BLaER1 treated with 17β-estradiol and CSF1 and Interleukin-3, amounts not matched to agents 10 nM and 100 nM (cell line): ENCODE measurements around the gene ITM2C.

ENCODE experiments used
- H3K27ac ChIP-seq, 11 experiments: shearing (Covaris generic); formaldehyde crosslinking; 2 replicates each; pipeline ENCODE4 v1.8.1; 2022
- H3K27me3 ChIP-seq, 11 experiments: shearing (Covaris generic); formaldehyde crosslinking; 2 replicates each; pipeline ENCODE4 v1.8.1; 2022
- H3K36me3 ChIP-seq, 11 experiments: shearing (Covaris generic); formaldehyde crosslinking; 2 replicates each; pipeline ENCODE4 v1.8.1; 2022
- H3K4me1 ChIP-seq, 10 experiments: shearing (Covaris generic); formaldehyde crosslinking; 2 replicates each; pipeline ENCODE4 v1.8.1; 2022
- H3K4me2 ChIP-seq, 11 experiments: shearing (Covaris generic); formaldehyde crosslinking; 2 replicates each; pipeline ENCODE4 v1.8.1; 2022
- H3K4me3 ChIP-seq, 10 experiments: shearing (Covaris generic); formaldehyde crosslinking; 2 replicates each; pipeline ENCODE4 v1.8.1; 2022
- H3K9ac ChIP-seq, 11 experiments: shearing (Covaris generic); formaldehyde crosslinking; 2 replicates each; pipeline ENCODE4 v1.8.1; 2022
- H3K9me3 ChIP-seq, 11 experiments: shearing (Covaris generic); formaldehyde crosslinking; replicated peaks in 1 of 11; 2 replicates each; pipeline ENCODE4 v1.8.1; 2022
- H4K20me1 ChIP-seq, 11 experiments: shearing (Covaris generic); formaldehyde crosslinking; 2 replicates each; pipeline ENCODE4 v1.8.1; 2022
- Cebpa-rat ChIP-seq, 11 experiments: shearing (Covaris generic); IDR thresholded peaks; 2 replicates each; pipeline ENCODE4 v1.8.1; 2022

ITM2C gene

DNA sequence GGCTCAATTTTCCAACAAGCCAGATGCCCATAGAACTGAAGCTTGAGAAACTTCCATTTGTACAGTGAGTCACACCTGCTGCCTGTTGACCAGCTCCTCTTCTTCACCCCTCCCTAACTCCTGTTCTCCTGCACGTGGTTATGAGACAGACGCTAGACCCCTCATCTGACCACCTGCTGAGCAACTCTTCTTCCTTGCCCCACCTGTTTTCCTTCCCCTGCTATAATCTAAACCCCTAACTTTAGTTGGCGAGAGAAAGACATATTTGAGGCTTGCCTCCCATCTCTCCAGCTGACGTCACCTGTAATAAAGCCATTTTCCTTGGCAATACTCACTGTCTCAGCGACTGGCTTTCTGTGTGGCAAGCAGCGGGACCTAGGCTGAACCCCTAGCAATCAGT is 22.3 kb upstream of the ITM2C start:
- Histone ChIP-seq H3K9me3 (peaks cover 6 to 24% (median 16%) of the 10 kb centered on the region in 11 experiments; a peak in 18 of 22 replicates), H3K4me2 (no peak overlapping the region), H3K36me3 (no peaks in the 10 kb centered on the region), H3K4me1 (peaks cover 0 to 9% (median 0%) of the 10 kb centered on the region in 10 experiments; a peak in 5 of 20 replicates), H3K27me3 (no peaks in the 10 kb centered on the region), H3K27ac (no peak overlapping the region), H3K9ac (no peak overlapping the region), H3K4me3 (no peak overlapping the region), H4K20me1 (no peaks in the 10 kb centered on the region)
- no peak for TF ChIP-seq Cebpa-rat (IDR thresholded peaks at IDR 0.05)

- Histone ChIP-seq H3K36me3 (no peaks in the 10 kb centered on the region), H3K27me3 (no peaks in the 10 kb centered on the region), H3K4me2 (no peak overlapping the region), H4K20me1 (no peaks in the 10 kb centered on the region), H3K9ac (no peak overlapping the region), H3K9me3 (peaks cover 6 to 21% (median 13%) of the 10 kb centered on the region in 11 experiments; a peak in 18 of 22 replicates), H3K4me1 (peaks cover 0 to 11% (median 0%) of the 10 kb centered on the region in 10 experiments; a peak in 6 of 20 replicates), H3K4me3 (no peak overlapping the region), H3K27ac (no peak overlapping the region)
- no peak for TF ChIP-seq Cebpa-rat (IDR thresholded peaks at IDR 0.05)
Measured at GRCh38 chr2:230843132-230843531, 21.6 kb upstream of the ITM2C start.

DNA sequence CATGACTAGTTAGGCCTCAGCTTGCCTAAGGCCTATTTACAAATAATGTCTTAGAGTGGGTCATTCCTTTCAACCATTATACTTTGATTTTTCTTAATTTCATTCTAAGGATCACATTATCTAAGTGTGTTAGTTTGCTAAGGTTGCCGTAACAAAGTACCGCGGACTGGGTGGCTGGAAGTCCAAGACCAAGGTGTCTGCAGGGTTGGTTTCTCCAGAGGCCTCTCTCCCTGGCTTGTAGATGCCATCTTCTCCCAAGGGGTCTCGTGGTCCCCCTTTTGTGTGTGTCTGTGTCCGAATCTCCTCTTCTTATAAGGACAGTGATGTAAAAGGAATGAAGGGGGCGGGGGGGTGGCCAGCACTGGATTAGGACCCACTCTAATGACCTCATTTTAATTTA is 18.4 kb upstream of the ITM2C start:
- no peak overlapping the region for H3K9ac ChIP-seq
- peaks cover 0 to 6% (median 0%) of the 10 kb centered on the region in 10 experiments; a peak in 3 of 20 replicates for H3K4me1 ChIP-seq
- no peak for TF ChIP-seq Cebpa-rat (IDR thresholded peaks at IDR 0.05)
- peaks cover 0 to 22% (median 16%) of the 10 kb centered on the region in 11 experiments; a peak in 17 of 22 replicates for H3K9me3 ChIP-seq
- no peaks in the 10 kb centered on the region for H3K36me3 ChIP-seq
- no peaks in the 10 kb centered on the region for H3K27me3 ChIP-seq
- no peak overlapping the region for H3K27ac ChIP-seq
- H3K4me3 ChIP-seq: no peak overlapping the region
- H4K20me1 ChIP-seq: no peaks in the 10 kb centered on the region
- no peak overlapping the region for H3K4me2 ChIP-seq

- Histone ChIP-seq H3K27ac (no peak overlapping the region), H3K4me1 (peaks cover 0 to 6% (median 0%) of the 10 kb centered on the region in 10 experiments; a peak in 3 of 20 replicates), H3K4me2 (no peak overlapping the region), H3K27me3 (no peaks in the 10 kb centered on the region; a peak in 1 of 22 replicates), H3K9me3 (peaks cover 0 to 22% (median 16%) of the 10 kb centered on the region in 11 experiments; a peak in 17 of 22 replicates), H3K4me3 (no peak overlapping the region), H3K36me3 (no peaks in the 10 kb centered on the region), H4K20me1 (no peaks in the 10 kb centered on the region), H3K9ac (no peak overlapping the region)
- TF ChIP-seq Cebpa-rat (IDR thresholded peaks at IDR 0.05): no peak
Measured at GRCh38 chr2:230847883-230848388, 16.8 kb upstream of the ITM2C start.

DNA sequence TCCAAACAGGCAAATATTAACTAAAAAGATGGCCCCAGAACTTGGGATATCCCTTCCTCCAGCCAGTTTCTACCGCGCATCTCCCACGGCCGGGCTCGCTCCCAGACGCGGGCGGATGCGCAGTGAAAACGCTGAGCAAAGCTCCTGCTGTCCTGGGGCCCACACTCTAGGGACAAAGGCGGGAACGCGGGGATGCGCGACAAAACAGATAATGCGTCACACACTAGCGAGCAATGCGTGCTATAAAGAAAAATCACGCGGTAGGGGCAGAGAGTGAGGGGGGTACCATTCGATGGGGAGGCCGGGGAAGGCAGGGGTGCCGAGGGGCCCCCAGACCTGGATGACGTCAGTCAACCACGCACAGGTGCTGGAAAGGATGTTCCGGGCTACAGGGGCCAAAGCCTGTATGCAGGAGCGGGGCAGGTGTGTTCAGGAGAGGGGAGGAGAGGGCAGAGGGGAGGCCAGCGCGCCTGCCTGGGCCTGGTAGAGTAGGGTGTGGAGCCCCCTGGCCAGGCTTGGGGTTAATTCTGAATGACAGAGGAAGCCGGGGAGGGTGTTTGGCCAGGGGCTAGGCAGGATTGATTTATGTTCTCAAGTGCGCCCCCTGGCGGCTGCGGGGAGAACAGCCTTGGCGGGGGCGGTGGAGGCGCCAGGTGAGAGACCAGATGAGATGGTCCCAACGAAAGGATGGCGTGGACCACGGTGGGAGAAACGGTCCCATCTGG is 14.9 kb upstream of the ITM2C start:
- no peak overlapping the region for H3K4me3 ChIP-seq
- H3K36me3 ChIP-seq: no peaks in the 10 kb centered on the region
- H4K20me1 ChIP-seq: no peaks in the 10 kb centered on the region
- no peak overlapping the region for H3K9ac ChIP-seq
- peaks cover 0 to 6% (median 0%) of the 10 kb centered on the region in 10 experiments; a peak in 3 of 20 replicates for H3K4me1 ChIP-seq
- H3K27ac ChIP-seq: no peak overlapping the region
- no peak overlapping the region for H3K4me2 ChIP-seq
- peaks cover 0 to 22% (median 16%) of the 10 kb centered on the region in 11 experiments; a peak in 17 of 22 replicates for H3K9me3 ChIP-seq
- no peak for TF ChIP-seq Cebpa-rat (IDR thresholded peaks at IDR 0.05)
- no peaks in the 10 kb centered on the region; a peak in 1 of 22 replicates for H3K27me3 ChIP-seq

DNA sequence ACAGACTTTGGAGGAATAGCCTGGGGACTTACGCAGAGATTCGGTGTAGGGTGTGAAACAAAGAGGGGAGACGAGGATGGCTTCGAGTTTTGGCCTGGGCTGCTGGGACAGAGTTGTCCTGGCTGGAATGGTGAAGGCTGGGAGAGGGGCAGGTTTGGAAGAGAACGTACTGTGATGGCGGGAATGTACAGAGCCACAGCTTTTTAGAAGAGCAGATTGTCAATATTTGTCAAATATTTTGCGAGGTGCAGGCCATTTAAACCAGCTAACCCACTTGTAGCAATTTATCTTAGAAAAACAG is 14.4 kb upstream of the ITM2C start:
- Histone ChIP-seq H3K9me3 (peaks cover 0 to 22% (median 16%) of the 10 kb centered on the region in 11 experiments; a peak in 17 of 22 replicates), H3K27me3 (no peaks in the 10 kb centered on the region; a peak in 1 of 22 replicates), H3K4me2 (no peak overlapping the region), H3K36me3 (no peaks in the 10 kb centered on the region), H3K4me1 (peaks cover 0 to 6% (median 0%) of the 10 kb centered on the region in 10 experiments; a peak in 3 of 20 replicates), H3K9ac (no peak overlapping the region), H4K20me1 (no peaks in the 10 kb centered on the region), H3K27ac (no peak overlapping the region), H3K4me3 (no peak overlapping the region)
- no peak for TF ChIP-seq Cebpa-rat (IDR thresholded peaks at IDR 0.05)

DNA sequence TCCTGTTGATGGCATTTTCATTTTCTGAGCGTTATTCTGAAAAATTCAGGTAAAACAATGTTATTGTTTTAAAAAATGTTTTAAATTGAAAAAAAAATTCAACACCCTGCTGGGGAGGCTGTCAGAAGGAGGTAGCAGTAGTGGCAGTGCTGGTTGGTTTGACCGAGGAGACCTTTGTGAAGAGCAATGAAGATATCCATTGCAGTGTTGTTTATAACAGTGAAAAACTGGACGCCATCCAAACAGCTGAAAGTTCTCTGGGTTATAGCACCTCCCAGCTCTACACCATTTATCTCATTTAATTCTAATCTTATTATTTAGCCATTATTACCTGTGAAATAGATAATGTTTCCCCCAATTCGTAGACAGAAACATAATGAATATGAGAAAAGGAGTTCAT is 12.6 kb upstream of the ITM2C start:
- H3K9me3 ChIP-seq: peaks cover 0 to 14% (median 12%) of the 10 kb centered on the region in 11 experiments; a peak in 16 of 22 replicates
- H4K20me1 ChIP-seq: no peaks in the 10 kb centered on the region
- H3K27me3 ChIP-seq: no peaks in the 10 kb centered on the region; a peak in 1 of 22 replicates
- H3K27ac ChIP-seq: no peak overlapping the region
- no peak overlapping the region for H3K9ac ChIP-seq
- H3K4me2 ChIP-seq: no peak overlapping the region
- no peak for TF ChIP-seq Cebpa-rat (IDR thresholded peaks at IDR 0.05)
- H3K36me3 ChIP-seq: no peaks in the 10 kb centered on the region
- H3K4me1 ChIP-seq: peaks cover 0 to 6% (median 0%) of the 10 kb centered on the region in 10 experiments; a peak in 3 of 20 replicates
- no peak overlapping the region for H3K4me3 ChIP-seq

- Histone ChIP-seq H3K9ac (peak overlapping the region in 2 of 11 experiments; percentile 1 to 2; a peak in 1 of 22 replicates), H3K4me3 (no peak overlapping the region), H3K4me2 (peak overlapping the region in 10 of 11 experiments; percentile 36 to 85 (median 68); a peak in 20 of 22 replicates), H3K27ac (0 out of 22 replicates have a peak overlapping the region, but pooled peaks of 1 of the 11 experiments have one; percentile 18), H4K20me1 (peaks cover 0 to 9% (median 7%) of the 10 kb centered on the region in 11 experiments; a peak in 16 of 22 replicates), H3K27me3 (no peaks in the 10 kb centered on the region), H3K36me3 (no peaks in the 10 kb centered on the region), H3K9me3 (peaks cover 0 to 3% (median 0%) of the 10 kb centered on the region in 11 experiments; a peak in 1 of 22 replicates), H3K4me1 (peaks cover 8 to 47% (median 37%) of the 10 kb centered on the region in 10 experiments)
- no peak for TF ChIP-seq Cebpa-rat (IDR thresholded peaks at IDR 0.05)
Measured at GRCh38 chr2:230861552-230862255, 3.0 kb upstream of the ITM2C start.

DNA sequence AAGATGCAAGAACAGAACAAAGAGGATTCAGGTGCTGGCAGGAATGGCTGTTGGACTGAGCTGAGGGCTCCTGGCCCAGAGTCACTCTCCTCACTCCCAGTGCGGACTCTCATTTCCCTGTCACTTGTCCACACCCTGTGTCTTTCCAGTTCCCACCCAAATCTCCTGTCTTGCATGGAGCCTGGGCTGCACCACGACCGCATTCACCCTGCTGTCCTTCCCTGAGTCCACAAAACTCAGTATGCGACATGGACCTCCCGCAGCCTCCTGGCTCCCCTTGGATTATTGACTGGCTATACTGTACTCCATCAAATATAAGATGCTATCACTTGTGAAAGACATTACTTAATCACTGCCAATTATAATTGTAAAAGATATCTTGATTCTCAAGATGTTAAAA is 2.5 kb upstream of the ITM2C start:
- no peaks in the 10 kb centered on the region for H3K27me3 ChIP-seq
- H3K4me2 ChIP-seq: peak overlapping the region in 10 of 11 experiments; percentile 36 to 85 (median 68); a peak in 20 of 22 replicates
- H4K20me1 ChIP-seq: peaks cover 0 to 15% (median 13%) of the 10 kb centered on the region in 11 experiments; a peak in 17 of 22 replicates
- TF ChIP-seq Cebpa-rat (IDR thresholded peaks at IDR 0.05): no peak
- H3K9me3 ChIP-seq: peaks cover 0 to 3% (median 0%) of the 10 kb centered on the region in 11 experiments; a peak in 1 of 22 replicates
- H3K9ac ChIP-seq: no peak overlapping the region
- no peak overlapping the region for H3K27ac ChIP-seq
- no peaks in the 10 kb centered on the region for H3K36me3 ChIP-seq
- H3K4me1 ChIP-seq: peaks cover 14 to 53% (median 42%) of the 10 kb centered on the region in 10 experiments
- no peak overlapping the region for H3K4me3 ChIP-seq
